SU-DHL-6 (cell line): ENCODE data around the gene VARS1.

Source experiments
- H2AFZ ChIP-seq: fragments of 200-600 bp; sonication (generic); 2 replicates; pipeline ENCODE4 v1.6.1; 2014; ENCODE audit warnings: low read depth, mild to moderate bottlenecking, moderate library complexity, mixed read lengths, antibody characterized with exemption, low read length; ENCODE audit not compliant: severe bottlenecking
- H3F3A ChIP-seq: fragments of 200-600 bp; shearing (Covaris generic); 2 replicates; pipeline ENCODE4 v1.6.0; 2016; ENCODE audit warnings: antibody characterized with exemption, mild to moderate bottlenecking; ENCODE audit not compliant: insufficient read depth
- H3K27ac ChIP-seq: fragments of 200-600 bp; sonication (generic); 2 replicates; pipeline ENCODE4 v1.5.1; 2016; ENCODE audit warnings: low read depth, mild to moderate bottlenecking, low read length, moderate library complexity, mixed read lengths
- H3K27me3 ChIP-seq: fragments of 200-600 bp; sonication (generic), shearing (Covaris generic); 2 replicates; pipeline ENCODE4 v1.6.0; 2014; ENCODE audit warnings: mild to moderate bottlenecking, low read length
- H3K36me3 ChIP-seq: fragments of 200-600 bp; sonication (generic); 2 replicates; pipeline ENCODE4 v1.6.1; 2014; ENCODE audit warnings: mild to moderate bottlenecking, low read length, mixed read lengths
- H3K4me2 ChIP-seq: fragments of 300-600, 200-600 bp; shearing (Covaris generic), sonication (generic); 2 replicates; pipeline ENCODE4 v1.6.0; 2014; ENCODE audit warnings: low read length, low read depth, mild to moderate bottlenecking; ENCODE audit not compliant: poor library complexity, severe bottlenecking
- H3K4me3 ChIP-seq: fragments of 200-600 bp; sonication (generic); 2 replicates; pipeline ENCODE4 v1.5.1; 2014; ENCODE audit warnings: antibody characterized with exemption, low read length, mild to moderate bottlenecking, mixed read lengths; ENCODE audit not compliant: insufficient read depth, poor library complexity, severe bottlenecking
- H3K79me2 ChIP-seq: fragments of 200-600 bp; sonication (generic); 2 replicates; pipeline ENCODE4 v1.6.1; 2014; ENCODE audit warnings: mild to moderate bottlenecking, low read length, moderate library complexity; ENCODE audit not compliant: insufficient read depth
- H3K9ac ChIP-seq: fragments of 200-600 bp; sonication (generic); 2 replicates; pipeline ENCODE4 v1.7.0; 2014; ENCODE audit warnings: mild to moderate bottlenecking, low read length
- H3K9me2 ChIP-seq: fragments of 200-600 bp; sonication (generic); replicated peaks from 2 replicates; pipeline ENCODE4 v1.6.1; 2014; ENCODE audit warnings: low read length; ENCODE audit not compliant: insufficient read depth
- H3K9me3 ChIP-seq: fragments of 200-600 bp; sonication (generic); 2 replicates; pipeline ENCODE4 v1.6.1; 2014; ENCODE audit warnings: low read length, mixed read lengths; ENCODE audit not compliant: insufficient read depth
- H4K20me1 ChIP-seq: fragments of 200-600 bp; sonication (generic); 2 replicates; pipeline ENCODE4 v1.6.1; 2014; ENCODE audit warnings: low read depth, mild to moderate bottlenecking, antibody characterized with exemption, low read length, moderate library complexity, mixed read lengths
- EZH2phosphoT487 ChIP-seq: fragments of 200-600 bp; sonication (generic), shearing (Covaris generic); conservative IDR thresholded peaks from 2 replicates; pipeline ENCODE4 v1.6.1; 2018; ENCODE audit warnings: mild to moderate bottlenecking, antibody characterized with exemption, low read length, moderate library complexity, mixed read lengths
- TF ChIP-seq, protein P1 (sequence below): fragments of 200-600 bp; sonication (generic); IDR thresholded peaks from one replicate; pipeline ENCODE4 v1.5.1; 2017; ENCODE audit warnings: antibody characterized with exemption, mild to moderate bottlenecking, low read length, moderate library complexity; ENCODE audit not compliant: insufficient read depth, poor library complexity, severe bottlenecking

VARS1 gene

DNA sequence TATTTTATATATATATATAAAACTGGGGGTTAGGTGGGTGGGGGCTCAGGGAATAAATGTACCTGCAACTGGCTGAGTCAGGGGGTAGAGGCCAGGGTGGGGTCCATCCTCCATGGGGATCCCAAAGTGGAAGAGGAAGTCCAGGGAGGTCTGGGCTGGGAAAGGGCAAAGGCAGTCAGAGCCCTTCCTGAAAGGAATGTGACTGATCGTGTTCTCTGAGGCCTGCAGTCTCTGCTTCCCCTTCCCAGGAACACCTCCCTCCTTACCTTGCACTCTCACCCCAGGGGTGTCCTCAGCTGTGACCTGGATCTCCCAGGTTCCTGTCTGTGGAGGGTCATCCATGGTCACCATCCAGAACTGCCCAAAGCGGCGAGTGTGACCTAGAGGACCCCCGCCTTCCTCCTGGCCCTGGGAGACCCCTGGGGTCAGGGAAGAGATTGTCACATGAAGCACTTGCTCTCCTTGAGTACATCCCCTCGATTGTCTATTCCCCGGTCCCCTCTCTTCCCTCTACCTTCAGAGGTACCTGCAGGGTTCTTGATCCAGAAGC, 28.4 kb downstream of the VARS1 start:
- Histone ChIP-seq H3K9me3 (no peaks in the 10 kb centered on the region), H3K79me2 (no peaks in the 10 kb centered on the region), H4K20me1 (no peaks in the 10 kb centered on the region), H3K27me3 (no peaks in the 10 kb centered on the region), H3K36me3 (peaks cover 5% of the 10 kb centered on the region; the same call in 1 of the 2 replicates), H3K9ac (no peak overlapping the region), H3K4me3 (no peak overlapping the region), H3K4me2 (no peak overlapping the region), H3K9me2 (no peaks in the 10 kb centered on the region), H3F3A (peaks cover 8% of the 10 kb centered on the region), H2AFZ (no peak overlapping the region), H3K27ac (no peak overlapping the region)
- no peak for TF ChIP-seq EZH2phosphoT487
- TF ChIP-seq, protein P1, sequence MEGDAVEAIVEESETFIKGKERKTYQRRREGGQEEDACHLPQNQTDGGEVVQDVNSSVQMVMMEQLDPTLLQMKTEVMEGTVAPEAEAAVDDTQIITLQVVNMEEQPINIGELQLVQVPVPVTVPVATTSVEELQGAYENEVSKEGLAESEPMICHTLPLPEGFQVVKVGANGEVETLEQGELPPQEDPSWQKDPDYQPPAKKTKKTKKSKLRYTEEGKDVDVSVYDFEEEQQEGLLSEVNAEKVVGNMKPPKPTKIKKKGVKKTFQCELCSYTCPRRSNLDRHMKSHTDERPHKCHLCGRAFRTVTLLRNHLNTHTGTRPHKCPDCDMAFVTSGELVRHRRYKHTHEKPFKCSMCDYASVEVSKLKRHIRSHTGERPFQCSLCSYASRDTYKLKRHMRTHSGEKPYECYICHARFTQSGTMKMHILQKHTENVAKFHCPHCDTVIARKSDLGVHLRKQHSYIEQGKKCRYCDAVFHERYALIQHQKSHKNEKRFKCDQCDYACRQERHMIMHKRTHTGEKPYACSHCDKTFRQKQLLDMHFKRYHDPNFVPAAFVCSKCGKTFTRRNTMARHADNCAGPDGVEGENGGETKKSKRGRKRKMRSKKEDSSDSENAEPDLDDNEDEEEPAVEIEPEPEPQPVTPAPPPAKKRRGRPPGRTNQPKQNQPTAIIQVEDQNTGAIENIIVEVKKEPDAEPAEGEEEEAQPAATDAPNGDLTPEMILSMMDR = no peak

DNA sequence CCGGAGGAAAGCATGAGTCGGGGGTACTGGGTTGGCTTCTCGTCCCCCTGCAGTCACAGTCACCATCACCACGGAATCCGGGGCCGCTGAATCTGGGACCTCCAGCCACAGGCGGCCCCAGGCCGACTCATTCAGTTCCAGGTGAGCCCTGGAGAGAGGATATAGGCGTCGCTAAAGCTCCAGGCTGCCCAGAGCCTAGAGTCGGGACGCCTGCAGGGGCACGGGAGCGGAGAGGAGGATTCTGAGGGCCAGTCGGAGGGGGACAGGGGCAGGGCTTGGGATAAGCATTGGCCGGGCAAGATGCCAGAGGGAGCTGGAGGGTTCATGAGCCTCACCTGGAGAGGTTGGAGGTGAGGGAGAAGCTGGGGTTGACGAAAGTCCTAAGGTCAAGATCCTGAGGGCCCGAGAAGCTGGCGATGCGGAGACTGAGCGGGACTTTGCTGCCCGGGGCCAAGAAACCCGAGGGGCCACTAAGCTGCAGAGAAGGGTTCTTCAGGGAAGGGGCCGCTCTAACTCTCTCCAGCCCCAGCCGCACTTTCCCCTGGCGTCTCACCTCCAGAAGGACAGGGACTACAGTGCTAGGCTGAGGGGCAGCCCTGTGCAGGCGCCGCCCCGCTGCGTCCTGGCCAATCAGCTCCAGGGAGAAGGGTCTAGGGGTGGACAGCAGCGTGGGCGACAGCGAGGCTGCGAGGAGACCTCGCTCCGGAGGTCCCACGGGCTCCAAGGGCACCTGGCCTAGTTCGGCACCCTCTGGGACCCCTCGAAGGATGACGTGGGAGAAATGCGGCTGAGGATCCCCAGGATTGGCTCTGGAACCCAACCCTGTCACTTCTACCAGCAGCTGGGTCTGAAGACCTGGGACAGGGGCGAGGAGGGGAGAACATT, 29.4 kb downstream of the VARS1 start:
- no peak overlapping the region for H3K9ac ChIP-seq
- no peaks in the 10 kb centered on the region for H3K9me3 ChIP-seq
- H3K27ac ChIP-seq = no peak overlapping the region
- TF ChIP-seq, protein P1 = no peak
- no peak for TF ChIP-seq EZH2phosphoT487
- peaks cover 6% of the 10 kb centered on the region; the same call in 1 of the 2 replicates for H3K36me3 ChIP-seq
- no peaks in the 10 kb centered on the region for H3K27me3 ChIP-seq
- H3K9me2 ChIP-seq = no peaks in the 10 kb centered on the region
- H3K4me2 ChIP-seq = no peak overlapping the region
- peaks cover 8% of the 10 kb centered on the region for H3F3A ChIP-seq
- H2AFZ ChIP-seq = no peak overlapping the region
- H3K4me3 ChIP-seq = no peak overlapping the region
- H3K79me2 ChIP-seq = no peaks in the 10 kb centered on the region
- H4K20me1 ChIP-seq = no peaks in the 10 kb centered on the region

DNA sequence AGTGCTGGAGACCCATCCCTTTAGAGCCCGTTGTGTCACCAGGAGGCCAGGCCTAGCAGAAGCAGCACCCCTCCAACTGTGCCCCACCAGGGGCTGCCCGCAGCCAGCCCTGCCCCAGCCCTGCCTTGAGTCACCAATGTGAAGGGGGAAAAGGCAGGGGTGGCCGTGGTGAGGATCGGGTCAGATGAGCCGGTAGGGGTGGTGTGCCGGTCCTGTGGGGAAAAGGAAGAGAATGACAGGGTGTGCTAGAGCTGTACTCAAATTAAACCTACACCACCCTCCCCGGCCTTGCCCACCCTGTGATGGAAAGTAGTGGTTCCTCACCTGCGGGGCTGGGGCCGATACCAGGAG, 30.0 kb downstream of the VARS1 start:
- peaks cover 6% of the 10 kb centered on the region; the same call in 1 of the 2 replicates for H3K36me3 ChIP-seq
- H3K9ac ChIP-seq = no peak overlapping the region
- H3K4me2 ChIP-seq = no peak overlapping the region
- peaks cover 8% of the 10 kb centered on the region for H3F3A ChIP-seq
- TF ChIP-seq, protein P1 = no peak
- no peak for TF ChIP-seq EZH2phosphoT487
- no peaks in the 10 kb centered on the region for H3K9me2 ChIP-seq
- H4K20me1 ChIP-seq = no peaks in the 10 kb centered on the region
- no peak overlapping the region for H3K27ac ChIP-seq
- H2AFZ ChIP-seq = no peak overlapping the region
- no peaks in the 10 kb centered on the region for H3K79me2 ChIP-seq
- H3K9me3 ChIP-seq = no peaks in the 10 kb centered on the region
- no peak overlapping the region for H3K4me3 ChIP-seq
- no peaks in the 10 kb centered on the region for H3K27me3 ChIP-seq
